Kidney capillary endothelial cell (primary cell): ENCODE measurements around the gene RNF150.

Source experiments
- DNase-seq: peaks from one replicate; pipeline ENCODE4 v3.0.0-alpha.2; 2018; ENCODE audit warnings: low spot score

Gene RNF150

DNA sequence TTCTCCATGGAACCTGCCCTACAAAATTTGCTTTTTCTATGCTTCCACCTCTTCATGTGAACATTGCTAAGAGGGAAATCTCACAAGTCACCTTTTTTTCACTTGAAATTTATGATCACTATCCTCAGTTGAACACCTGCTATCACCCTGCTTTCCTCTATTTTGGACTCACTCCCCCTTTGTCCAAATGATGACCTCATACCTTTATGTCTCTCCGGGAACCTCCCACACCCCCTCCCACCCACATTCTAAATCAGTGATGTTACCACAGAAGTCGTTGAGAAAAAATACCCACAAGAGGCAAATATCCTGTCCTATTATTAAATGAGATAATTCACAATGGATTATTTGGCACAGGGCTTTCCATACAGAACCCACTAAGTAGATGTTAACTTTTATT, 156.5 kb downstream of the RNF150 start:
- DNase-seq = no peak

DNA sequence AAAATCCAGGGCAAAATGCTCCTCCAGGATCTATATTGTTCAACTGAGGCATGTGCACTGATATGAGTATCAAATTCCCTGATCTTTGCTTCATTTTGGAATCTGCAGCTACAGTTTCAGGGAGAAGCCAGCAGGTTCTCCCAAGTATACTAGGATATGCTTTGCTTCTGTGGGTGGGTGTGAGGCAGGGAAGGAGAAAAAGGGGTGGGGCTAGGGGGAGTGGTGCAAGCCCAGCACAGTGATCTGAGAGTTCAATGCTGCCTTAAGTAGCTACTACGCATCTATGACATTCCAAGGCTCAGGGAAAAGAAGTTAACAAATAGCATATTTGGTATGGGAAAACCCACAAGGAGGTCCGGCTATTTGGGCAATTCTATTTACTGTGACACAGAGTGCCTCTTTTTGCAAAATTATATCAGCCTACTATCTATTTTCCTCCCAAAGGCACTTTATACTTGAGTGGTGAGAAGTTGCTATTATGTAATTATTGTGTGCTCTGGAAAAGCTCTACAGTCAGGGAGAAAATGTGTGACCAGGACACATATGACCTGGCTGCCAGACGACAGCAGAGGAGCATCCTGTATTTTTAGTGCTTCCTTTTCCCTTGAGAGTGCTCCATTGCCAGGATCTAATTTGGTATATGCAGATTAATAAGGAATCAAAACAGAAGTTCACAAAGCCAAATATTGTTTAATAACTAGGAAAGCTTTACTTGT, 162.0 kb downstream of the RNF150 start:
- DNase-seq = no peak

DNA sequence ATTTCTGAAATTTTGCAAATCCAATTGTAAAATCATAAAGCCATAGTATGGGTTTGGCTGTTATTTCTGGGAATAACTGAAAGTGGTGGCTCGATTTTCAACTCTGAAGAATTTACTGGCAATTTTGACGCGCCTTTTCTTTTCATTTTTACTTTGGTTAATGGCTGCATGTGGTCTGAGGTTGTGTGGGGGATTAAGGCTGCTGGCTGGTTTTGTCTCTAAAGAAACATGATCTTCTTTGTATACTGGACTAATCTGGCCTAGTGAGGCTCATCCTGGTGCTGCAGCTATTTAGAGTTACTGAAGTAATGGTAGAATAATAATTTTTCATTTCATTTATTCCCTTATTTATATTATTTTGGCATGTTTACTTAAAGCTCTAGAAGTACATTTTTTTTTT, 164.0 kb downstream of the RNF150 start:
- no peak for DNase-seq

DNA sequence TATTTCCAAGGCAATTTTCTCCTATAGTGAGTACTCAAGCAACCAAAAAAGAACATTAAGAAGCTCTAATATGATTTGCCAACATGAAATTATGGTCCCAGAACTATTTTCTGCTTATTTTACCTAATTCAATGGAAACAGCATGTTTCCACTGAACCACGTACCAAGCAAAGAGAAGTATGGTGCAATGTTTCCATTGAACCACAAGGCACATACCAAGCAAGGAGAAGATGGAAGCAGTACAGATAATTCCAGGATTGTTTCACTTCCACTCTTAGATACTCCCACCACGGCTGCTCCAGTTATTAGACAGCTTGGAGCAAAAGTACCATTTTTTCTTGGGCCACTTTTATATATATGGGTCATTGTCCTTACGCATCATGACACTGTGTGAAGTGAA, 164.9 kb downstream of the RNF150 start:
- no peak for DNase-seq

DNA sequence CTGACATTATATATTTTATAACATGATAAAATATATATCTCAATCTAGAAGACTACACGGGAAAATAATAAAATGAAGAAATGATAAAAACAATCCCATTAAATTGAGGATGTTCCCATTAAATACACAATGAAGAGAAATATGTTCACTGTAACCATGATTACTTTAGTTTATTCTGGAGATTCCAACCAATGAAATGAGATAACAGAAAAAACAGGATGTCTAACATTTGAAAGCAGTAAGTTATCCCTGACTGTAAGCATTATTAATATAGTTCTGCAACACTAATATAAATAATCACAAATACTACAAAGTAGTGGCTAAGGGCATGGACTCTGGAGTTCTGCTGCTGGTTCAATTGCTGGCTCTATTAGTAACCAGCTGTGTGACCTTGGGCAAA, 169.4 kb downstream of the RNF150 start:
- DNase-seq = no peak

DNA sequence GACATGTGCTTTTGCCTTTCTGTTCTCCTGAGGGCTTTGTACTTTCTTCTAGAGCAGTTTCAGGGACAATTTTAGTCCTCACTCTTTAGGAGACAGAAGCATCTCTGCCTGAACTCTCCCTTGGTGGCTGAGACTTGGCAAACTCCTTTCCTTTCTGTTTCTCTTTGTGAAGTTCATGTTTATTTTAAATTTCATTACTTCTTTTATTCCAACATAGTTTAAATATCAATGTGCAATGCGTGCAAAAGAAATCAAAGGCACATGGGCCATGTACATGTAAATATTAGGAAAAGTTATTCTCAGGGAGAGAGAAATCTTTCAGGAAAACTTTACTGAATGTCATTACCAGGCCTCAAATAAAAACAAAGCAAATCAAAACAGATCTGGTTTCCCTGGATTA, 177.6 kb downstream of the RNF150 start:
- DNase-seq = no peak

DNA sequence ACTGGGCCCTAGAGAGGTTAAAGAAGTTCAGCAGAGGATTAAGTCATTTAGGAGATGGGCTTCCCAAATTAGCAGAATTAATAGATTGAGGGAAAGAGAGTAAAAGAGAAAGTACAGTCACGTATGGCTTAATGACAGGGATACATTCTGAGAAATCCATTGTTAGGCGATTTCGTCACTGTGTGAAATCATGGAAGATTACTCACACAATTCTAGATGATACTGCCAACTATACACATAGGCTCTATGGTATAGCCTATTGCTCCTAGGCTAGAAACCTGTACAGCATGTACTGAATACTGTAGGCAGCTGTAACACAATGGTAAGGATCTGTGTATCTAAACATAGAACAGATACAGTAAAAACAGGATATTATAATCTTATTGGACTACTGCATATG, 180.6 kb downstream of the RNF150 start:
- no peak for DNase-seq

DNA sequence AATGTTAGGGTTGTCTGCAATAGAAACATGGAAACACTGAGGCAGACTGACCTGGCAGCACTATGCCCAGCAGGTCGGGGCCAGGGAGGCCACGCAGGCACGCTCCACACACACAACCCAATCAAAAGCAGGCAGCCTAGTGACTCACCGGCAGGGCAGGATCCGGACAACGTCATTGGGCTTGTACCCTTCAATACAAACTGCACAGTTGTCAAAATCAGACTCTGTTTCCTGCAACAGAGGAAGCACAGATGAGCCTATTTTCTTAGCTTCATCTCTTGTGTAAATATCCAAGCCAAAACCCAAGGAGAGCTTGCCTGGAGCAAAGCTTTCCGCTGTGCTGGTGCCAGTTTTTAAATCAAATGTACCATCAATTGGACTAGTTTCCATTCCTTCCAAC, 185.8 kb downstream of the RNF150 start:
- DNase-seq = peak; percentile 33

DNA sequence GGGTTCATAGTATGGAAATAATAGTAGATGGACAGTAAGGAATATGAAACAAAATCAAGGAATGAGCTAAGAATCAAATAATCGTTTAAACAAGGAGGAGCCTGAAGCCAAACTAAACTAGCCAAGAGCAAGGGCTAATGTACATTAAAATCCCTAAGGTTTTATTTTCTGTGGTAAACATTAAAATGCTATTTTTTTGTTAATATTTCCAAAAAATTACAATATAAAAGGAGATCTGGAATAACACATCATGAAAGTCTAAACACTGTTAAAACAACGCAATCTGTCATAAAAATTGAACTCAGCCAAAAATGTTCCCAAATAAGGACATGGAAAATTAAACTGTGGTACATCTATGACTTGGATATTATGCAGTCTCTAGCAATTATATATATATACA, 188.2 kb downstream of the RNF150 start:
- no peak for DNase-seq

DNA sequence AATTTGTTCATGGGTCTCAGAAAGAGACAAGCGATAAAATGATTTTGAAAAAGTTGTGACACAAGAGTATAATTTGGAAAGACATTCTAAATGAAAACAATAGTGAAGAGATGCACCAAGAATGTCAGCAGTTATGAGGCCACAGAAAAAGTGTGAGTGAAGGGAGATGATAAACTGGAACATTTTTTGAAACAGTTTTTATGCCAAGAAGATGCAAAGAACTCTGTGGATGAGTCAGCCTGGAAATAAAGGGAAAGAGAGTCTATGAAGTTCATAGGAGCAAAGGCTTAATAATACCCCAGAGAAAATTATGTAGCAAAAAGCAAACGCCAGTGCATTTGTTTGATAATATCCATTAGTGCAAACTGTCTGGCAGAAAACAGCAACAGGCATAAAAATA, 188.7 kb downstream of the RNF150 start:
- no peak for DNase-seq

DNA sequence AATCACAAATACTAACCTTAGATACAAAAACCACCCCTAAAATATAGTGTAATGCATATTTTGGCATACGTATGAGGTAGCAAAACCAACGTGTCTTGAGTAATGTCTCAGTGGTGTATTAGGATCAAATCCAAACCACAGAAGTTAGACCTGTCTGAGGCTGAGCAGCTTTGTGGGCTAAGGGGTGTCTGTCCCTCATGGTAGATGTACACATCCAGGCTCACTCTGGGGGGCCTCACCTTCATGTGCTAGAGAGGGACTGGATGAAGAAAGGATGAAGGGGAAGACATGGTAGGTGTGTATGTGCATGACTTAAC, 189.1 kb downstream of the RNF150 start:
- DNase-seq = no peak

DNA sequence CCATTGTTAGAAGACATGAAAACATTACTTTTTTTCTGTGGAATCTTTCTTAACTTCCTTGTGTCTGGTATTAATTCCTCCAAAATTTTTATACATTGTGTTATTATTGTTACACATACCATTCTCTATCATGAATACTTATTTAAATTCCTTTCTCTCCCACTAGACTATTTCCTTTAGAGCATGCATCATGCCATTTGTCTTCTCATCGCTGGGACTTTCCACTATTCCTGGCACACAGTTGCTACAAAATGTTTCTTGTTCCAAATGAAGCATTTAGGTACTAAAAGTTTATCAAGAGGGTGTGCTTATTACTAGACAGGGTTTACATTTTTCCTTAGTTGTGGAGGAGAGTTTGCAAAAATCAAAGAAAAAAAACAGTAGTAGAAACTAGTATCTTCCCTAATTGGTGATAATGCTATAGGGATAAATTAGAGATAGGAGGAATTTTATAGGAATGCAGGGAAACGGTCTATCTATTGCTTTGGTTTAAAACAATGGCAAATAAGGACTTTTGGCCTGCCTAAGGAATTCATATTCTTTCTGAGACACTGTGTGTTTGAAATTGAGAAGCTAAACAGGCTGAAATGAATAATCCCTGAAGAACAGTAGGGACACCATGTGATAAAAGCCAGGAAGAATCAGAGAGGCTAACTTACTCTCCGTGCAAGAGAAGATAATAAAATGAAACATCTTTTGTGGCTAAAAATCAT, 189.6 kb downstream of the RNF150 start:
- no peak for DNase-seq

DNA sequence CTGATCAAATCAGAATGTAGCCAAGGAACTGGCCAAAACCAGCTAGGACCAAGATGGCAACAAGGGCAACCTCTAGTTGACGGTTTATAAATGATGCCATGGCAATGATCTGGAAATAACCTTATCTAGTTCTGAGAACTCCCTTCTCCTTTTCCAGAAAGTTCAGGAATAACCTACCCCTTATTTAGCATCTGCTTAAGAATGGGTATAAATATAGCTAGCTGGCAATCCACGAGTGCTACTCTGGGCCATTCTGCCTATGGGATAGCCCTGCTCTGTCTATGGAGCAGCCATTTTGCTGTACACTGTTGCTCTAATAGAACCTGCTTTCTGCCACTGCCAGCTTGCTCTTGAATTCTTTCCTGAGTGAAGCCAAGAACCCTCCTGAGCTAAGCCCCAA, 192.7 kb downstream of the RNF150 start:
- DNase-seq = no peak

DNA sequence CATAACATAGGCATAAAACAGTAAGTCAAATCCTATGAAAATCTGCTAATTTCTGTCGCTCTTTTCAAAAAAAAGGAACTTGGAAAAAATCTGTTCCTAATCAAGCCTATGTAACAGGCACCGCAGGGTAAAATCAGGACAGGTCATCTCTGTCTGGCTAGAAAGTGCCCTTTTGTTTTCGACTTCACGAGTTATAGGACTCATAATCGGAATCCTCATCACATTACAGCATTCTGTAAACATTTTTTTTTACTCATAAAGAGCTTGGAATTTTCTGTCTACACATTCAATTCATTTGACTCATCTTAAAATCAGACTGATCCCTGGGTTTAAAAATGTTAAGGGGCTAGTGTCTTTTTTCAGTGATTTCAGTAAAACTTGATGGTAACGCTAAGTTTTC, 195.4 kb downstream of the RNF150 start:
- DNase-seq = no peak

DNA sequence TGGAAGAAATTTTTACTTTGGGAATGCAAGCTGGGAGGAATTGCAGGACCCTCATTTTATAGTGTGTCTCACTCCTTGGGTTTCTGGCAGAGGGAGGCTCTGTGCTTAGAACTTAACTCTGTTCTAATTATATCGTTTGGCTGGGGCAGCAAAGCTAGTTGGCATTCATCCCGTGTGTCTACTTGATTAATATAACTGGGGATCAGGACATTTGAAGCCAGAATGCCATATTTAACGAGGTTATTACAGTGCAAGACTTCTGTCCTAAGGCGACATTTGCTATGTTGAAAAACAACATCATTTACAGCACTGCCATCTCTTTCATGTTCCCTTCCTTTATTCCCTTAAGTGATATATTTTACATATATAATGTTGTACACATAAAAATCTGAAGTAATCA, 198.0 kb downstream of the RNF150 start:
- no peak for DNase-seq

DNA sequence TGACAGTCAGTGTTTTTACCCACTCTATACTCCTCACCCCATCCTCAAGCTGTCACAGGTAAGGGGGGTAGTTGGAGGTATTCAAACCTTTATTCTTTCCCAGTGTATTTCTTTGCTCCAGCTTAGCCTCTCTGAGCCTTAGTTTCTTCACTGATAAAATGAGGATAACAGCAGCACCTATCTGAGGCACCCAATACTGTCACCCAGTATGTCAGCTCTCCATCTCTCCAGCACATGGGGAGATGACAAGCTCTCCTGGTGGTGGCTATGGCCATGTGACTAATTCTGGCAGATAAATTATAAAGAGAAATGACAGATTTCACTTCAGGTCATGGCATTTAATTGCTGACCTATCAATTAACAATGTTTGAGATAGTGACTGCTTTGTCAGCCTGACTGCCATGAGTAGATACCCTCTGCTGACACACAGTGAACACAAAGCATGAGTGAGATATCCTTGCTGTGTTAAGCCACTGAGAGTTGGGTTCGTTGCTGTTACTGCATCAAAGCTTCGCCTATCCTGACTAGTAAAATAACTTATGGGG, 200.7 kb downstream of the RNF150 start:
- no peak for DNase-seq

DNA sequence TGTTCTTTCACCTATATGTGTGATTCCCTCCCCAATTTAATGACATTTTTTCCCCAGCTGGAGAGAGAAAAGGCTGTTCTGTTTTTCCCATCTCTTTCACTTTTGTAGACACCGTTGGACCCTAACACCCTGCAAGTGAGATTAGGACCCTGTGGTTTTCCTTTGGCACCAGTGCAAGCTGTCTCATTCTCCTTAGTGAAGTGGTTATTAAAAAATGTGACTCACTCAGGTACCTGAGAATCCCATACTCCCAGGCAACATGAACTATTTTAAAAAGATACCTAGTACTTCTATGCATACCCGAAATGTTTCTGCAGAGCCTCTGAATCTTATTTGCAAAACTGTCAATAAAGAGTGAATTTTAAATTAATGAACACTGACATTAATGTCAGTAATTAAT, 201.4 kb downstream of the RNF150 start:
- DNase-seq = no peak

DNA sequence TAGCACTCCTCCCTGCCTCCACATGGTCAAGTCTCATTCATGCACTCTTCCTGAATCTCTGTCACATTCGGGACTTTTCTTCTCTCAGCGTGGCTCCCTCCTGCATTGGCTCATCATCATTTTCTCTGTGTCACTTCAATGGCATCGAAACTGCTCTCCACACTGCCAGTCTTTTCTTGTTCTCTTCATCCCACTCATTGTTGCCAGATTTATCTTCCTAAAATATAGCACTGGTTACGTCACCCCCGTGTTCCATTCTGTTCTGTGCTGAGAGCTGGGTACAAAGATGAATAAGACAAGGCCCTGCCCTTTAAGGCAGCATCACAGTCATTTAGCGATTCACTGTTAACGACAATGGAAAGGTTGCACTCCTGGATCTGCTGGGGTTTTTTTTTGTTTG, 202.7 kb downstream of the RNF150 start:
- no peak for DNase-seq

DNA sequence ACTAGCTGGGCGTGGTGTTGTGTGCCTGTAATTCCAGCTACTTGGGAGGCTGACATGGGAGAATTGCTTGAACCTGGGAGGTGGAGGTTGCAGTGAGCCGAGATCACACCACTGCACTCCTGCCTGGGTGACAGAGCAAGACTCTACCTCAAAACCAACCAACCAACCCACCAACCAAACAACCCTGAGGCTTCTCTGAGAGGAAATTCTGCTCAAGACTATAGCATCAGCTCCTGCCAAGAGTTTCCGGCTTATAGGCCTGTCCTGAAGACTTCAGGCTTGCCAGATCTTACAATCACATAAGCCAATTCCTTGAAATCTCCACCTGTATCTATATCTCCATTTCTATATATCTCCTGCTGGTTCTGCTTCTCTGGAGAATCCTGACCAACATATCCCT, 203.3 kb downstream of the RNF150 start:
- DNase-seq = no peak

DNA sequence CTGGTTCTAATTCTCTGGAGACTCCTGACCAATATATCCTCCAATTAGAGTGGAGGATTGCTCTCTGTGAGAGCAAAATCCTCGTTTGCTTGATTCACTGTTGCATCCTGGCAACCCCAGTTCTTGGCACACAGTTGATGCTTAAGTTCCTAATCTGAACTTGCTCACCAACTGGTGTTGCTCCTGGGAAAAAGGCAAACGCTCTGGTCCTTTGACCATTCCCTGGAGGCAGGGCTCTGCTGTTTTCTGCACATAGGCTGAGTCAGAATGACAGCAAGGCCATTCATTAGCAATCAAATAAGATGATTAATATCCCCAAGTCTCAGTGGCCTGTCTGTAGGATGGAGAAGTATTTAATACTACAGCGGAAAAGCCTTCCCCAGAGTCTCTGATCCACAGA, 204.4 kb downstream of the RNF150 start:
- no peak for DNase-seq

DNA sequence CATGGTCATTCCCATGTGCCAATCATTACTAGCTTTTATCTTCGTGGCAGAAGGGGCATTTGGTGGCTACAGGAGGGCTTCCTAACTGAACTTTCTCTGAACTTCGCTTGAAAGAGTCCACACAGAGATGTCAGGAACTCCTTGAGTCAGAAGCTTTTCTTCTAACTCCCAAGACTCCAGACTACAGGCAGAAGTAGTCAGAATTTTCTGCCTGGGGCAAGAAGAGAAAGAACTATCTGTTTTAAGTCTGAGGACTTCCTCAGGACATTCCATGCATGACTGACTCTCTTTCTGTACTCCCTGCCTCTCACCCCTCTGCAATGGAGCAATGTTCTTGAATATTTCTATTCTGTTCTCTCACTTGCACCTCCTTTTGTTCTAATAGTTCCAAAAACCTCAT, 206.6 kb downstream of the RNF150 start:
- DNase-seq = no peak

DNA sequence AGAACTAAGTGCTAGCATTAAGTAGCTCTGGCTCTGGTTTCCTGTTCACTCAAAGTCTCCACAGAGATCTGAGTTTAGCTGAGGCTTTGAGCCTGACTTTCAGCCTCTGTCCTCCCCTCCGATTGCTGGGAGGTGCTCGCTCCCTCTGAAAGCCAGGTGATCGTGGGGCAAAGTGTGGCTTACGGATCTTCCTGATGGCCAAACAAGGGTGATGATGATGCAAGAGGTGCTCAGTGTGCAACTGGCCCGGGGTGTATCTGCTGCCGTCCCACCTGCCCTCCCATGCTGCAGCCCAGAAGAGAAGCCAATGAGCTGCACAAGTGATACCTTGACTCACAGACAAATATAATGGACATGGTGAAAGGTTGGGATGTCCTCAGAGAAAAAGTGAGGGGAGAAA, 207.9 kb downstream of the RNF150 start:
- DNase-seq = no peak

DNA sequence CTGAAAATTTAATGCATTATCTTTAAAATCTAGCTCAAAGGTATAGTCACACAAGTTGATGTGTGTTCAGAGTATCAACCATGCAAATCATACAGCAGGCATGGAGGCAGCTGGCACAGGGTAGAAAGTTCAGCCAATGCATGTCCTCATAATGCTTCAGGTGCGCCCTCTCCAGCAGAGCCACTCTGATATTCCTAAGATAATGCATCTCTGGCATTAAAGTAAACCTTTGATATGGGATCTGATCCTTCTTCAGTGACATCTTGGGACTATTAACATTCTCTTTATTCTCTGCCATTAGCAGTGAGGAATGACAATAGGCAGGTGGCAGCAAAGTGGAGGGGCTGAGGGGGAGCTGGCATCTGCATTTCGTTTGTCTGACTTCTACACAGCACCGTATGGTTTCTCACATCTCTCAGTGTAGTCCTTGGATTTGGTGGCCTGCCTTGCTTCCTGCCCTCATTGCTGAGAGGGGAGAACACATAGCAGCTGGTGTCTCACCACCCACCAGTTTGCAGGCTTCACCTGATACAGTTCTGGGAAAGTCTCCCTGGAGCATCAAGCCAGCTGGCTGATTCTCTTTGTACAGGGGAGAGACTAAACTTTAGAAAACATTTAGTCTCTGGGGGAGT, 208.4 kb downstream of the RNF150 start:
- DNase-seq = no peak
